DOHH2 (cell line): Measurements from ENCODE around the gene ZNF385D.

ENCODE experiments used
- CTCF ChIP-seq: fragments of 200-600 bp; sonication (generic); IDR thresholded peaks from one replicate; pipeline ENCODE4 v1.5.1; 2014; ENCODE audit warnings: antibody characterized with exemption, mild to moderate bottlenecking, low read depth, low read length; ENCODE audit not compliant: poor library complexity, severe bottlenecking
- EZH2phosphoT487 ChIP-seq: fragments of 200-600 bp; sonication (generic); IDR thresholded peaks from 2 replicates; pipeline ENCODE4 v1.6.1; 2017; ENCODE audit warnings: borderline replicate concordance, mild to moderate bottlenecking, antibody characterized with exemption, low read length, moderate library complexity, mixed read lengths

- TF ChIP-seq CTCF (no peak), EZH2phosphoT487 (no peak)
Measured at GRCh38 chr3:21524133-21524532, 226.9 kb downstream of the ZNF385D start.
